ENCODE measurements around the gene COMMD9. TPM values are rescaled to one million over a fixed set of nuclear protein-coding genes. Genes with fewer than 3 reads are reported as not detected.
A peak's percentile ranks its signal among the peaks of the same experiment; 100 is the strongest.

The COMMD9 gene
- total RNA-seq, 1 donor from 2014 or later, result 56.2 TPM

DNA sequence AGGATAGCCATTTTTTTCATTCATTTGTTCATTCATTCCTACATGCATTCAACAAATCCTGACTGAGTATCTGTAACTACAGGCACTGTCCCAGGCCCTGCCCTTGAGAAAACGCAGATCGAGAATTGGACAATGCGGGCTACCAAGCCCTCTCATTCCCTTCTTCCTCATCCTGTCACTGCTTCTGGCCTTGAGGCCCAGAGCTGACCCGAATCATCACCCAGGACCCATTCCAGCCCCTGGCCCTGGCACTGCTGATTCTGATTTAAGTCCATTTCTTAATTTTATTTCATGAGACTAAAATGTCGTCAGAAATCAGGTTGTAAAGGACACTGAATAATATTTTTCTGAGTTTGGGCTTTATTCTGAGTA, 24.3 kb downstream of the COMMD9 start:
- intact Hi-C loops (cut with DNase I), result loop anchor here (5.0 to 10.0 kb wide), 3 partner anchors 130 to 648 kb away; partner anchors contain the start of gene FJX1
- no peak for DNase-seq

DNA sequence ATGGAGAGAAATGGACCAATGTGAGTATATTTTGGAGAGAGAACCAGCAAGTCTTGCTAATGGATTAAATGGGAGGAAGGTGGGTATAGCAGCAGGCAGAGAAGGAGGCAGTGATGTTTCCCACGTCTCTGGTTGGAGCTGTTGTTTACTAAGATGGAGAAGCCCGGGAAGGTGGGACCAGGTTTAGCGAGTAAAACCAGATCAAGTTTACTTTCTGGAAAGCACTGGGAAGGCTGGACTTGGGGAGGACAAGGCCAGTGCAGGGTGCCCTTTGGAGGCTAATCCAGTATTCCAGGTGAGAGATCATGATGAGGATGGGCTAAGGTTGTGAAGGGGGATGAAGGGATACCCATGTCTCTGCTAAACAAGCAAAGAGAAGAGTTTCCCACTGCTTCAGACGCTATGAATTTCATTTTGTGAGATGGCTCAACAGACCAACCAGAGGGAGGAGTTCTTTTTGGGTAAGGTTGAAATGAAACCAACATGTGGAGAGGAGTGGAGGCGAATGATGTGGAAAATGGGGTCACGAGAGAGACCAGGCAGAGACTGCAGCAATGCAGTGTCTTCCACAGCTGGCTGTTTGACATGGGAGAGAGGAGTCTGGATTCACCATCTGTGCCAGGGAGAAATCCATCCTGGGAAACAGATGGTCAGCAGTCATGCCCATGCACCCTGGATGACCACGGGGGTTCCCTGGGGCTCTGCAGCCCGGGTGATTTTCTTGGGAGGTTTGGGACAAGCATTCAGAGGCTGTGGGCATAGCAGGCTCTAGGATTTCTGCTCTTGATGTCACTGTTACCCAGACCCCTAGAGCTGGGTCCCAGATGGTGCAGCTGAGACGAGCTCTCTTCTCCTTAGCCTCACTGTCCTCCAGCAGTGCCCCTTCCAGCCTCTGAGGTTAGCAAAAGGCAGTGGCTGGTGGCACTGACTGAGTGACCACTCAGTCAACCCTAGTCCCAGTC, 24.9 kb downstream of the COMMD9 start:
- intact Hi-C loops (cut with DNase I), result loop anchor here (10.0 kb wide), 2 partner anchors 129 to 449 kb away; no protein-coding TSS in a partner anchor
- ATAC-seq (ENCODE audit: poor library complexity) (no peak), DNase-seq (no peak)

More for the DNA sequence above, 24.3 kb downstream of the COMMD9 start:
- no peak for ATAC-seq (ENCODE audit: poor library complexity)

DNA sequence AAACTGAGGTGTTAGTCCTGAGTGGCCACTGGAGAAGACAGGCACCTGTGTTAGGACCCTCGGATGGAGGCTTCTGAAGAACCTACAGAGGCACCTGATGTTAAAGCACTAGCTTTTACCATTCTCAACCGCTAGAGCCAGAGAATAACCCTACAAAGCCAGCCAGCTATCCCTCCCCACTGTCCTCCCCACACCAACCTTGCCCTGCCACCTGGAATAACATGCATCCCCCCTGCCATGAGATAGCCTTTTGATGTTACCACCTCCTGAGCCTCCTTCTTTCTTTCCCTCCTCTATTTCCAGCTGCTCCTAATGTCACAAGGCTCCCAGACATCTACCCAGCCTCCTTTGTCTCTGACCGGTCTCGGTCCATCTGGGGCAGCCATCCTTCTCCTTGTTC, 28.1 kb downstream of the COMMD9 start:
- intact Hi-C loops (cut with DNase I), result loop anchor here (10.0 kb wide), 2 partner anchors 126 to 446 kb away; no protein-coding TSS in a partner anchor
- ATAC-seq (ENCODE audit: poor library complexity), result no peak
- no peak for DNase-seq

DNA sequence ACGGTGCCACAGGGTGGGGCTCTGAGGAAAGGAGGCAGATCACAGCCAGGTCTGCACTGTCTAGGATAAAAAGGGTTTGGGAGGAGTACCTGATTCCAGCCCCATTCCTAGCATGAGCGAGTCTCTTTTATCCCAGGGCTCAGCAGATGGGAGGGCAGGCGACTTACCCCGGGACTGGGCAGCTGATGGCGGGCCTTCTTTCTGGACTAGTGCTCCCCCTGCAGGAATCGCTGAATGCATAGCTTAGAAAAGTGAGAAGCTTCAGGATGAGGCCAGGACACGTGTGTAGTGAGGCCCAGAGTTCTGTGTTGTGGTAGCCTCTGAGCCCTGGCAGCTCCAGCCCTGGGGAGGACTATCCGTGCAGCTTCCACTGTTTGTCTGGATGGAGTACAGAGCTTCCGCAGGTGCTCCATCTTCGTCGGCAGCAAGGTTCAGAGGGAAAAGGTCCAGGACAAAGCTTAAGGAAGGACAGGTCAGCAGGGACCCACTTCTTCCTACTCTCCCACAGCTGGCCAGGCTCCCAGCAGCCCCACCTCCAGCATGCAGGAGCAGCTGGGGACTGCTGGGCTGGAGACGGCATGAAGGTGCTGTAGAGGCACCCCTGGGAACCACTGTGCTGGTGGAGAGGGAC, 30.4 kb downstream of the COMMD9 start:
- peak; percentile 54 for DNase-seq
- intact Hi-C loops (cut with DNase I), result no loop called here

DNA sequence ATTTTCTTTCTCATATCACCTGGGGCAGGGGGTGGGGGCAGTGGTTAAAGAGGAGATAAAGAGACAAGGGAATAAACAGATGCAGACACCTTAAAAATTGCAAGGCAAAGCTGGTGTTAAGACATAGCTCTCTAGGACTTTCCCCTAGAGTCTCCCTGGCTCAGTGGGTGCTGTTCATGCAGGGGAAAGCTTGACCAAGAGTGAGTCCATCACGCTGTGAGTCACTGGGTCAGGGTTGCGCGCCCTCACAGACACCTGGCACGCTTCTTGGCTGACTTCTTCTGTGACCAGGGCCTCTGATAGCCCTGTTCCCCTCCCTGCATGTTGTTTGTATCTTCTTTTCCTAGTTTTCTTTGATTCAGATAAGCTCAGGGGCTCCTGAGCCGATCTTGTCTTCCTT, 31.9 kb downstream of the COMMD9 start:
- intact Hi-C loops (cut with DNase I), result no loop called here
- DNase-seq (no peak), ATAC-seq (ENCODE audit: poor library complexity) (no peak)

More for the DNA sequence above, 30.4 kb downstream of the COMMD9 start:
- peak; percentile 80 for ATAC-seq (ENCODE audit: poor library complexity)

DNA sequence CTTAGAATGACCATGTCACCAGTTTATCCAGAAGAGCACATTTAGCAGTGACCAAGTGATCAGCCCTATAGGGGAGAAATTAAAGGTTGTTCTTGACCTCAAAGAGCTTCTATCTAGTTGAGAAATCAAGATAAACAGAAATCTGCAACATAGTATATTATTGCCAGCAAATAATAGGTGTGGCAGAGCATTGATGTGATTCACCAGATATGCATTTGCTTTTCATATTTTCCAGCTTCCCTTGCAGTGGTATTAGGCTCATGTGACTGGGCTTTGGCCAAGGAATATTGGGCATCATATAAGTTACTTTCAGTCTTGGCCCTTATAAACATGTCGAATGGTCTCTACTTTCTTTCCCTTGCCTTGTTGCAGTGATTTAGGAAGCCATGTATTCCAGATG, 34.5 kb downstream of the COMMD9 start:
- ATAC-seq (ENCODE audit: poor library complexity) (no peak), DNase-seq (no peak)
- intact Hi-C loops (cut with DNase I), result no loop called here

DNA sequence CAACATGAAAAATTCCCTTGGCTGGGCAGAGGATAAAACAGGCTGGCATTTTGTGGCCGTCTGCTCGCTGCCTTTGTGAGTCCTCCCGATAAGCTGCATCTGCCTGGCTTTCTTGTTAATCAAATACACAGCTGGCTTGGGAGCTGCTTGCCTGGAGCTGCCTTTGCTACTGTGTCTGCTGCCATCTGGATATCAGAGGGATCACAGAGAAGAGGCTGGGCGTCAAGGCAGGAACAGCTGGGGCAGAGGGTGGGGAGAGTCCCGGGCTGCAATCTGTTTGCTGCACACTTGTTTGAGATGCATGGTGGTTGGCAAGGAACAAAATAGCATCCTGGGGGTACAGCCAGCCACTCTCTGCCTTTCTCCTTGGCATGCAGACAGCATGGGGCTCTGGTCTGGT, 36.0 kb downstream of the COMMD9 start:
- DNase-seq, result no peak
- intact Hi-C loops (cut with DNase I), result no loop called here
- ATAC-seq (ENCODE audit: poor library complexity), result no peak

DNA sequence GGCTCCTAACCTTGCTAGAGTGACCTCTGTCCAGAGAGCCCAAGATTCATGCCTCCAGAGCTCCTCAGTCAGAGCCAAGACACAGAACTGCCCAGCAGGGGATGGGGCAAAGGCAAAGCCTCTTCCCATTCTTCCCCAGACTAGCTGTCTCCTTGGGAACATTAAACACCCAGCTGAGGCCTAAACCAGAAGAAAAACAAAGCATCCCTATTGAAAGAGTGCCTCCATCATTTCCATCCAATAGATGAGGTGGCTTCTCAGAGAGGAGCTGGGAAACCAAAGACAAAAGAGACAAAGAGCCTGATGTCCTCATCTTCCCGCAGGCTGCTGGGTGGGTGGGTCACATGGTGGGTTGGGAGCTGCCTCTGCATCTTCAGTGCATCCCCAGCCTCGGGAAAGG, 37.4 kb downstream of the COMMD9 start:
- ATAC-seq (ENCODE audit: poor library complexity), result no peak
- intact Hi-C loops (cut with DNase I), result no loop called here
- DNase-seq, result no peak

DNA sequence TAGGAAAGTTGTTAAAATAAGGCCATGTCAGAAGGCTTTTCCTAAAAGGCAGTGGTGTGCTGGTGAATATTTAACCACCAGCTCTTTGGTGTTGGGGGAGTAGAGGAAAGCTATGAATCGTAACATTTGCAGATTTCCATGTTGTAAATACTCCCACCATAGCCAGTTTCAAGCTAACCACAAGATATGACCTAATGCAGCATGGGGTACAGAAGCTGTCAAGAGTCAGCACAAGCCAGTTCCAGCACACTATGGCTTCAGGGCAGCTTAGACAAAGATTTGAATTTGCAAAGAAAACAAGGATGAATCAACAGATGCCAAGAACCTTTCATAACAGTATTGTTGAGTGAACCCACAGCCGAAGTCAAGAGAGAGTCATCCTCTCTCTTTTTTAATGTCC, 40.0 kb downstream of the COMMD9 start:
- no peak for ATAC-seq (ENCODE audit: poor library complexity)
- intact Hi-C loops (cut with DNase I), result no loop called here
- DNase-seq, result no peak

DNA sequence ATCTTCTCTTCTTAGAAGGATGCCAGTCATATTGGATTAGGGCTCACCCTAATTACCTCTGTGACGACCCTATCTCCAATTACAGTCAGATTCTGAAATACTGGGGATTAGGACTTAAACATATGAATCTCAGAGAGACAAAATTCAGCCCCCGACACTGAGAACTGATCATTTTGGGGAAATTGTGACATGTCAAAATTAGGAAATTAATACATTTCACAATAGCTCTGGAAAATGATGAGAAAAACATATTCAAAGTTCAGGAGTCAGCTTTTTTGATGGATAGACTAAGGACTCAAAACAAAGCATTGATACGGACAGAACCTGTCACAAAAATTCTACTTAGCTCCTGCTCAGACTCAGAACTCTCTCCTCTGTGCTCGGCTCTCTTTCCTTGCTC, 40.8 kb downstream of the COMMD9 start:
- no peak for ATAC-seq (ENCODE audit: poor library complexity)
- intact Hi-C loops (cut with DNase I), result no loop called here
- DNase-seq, result no peak

DNA sequence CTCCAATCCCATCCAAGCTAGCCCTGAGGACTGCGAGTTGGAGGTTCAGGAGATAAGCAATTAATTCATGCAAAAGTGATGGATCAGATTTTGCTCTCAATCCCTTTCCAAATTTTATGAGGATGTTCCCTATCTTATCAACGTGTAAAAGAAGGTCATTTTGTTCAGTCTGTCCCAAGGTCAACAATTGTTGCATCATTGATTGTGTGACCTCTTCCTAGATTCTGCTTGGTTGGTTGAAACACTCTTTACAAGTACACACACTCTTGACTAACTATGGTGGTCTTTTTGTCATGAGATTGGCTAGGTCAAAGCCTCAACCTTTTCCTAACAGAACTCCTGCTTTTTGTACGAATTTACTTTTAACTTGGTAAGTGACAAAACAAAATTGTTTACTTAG, 41.7 kb downstream of the COMMD9 start:
- DNase-seq, result no peak
- no peak for ATAC-seq (ENCODE audit: poor library complexity)
- intact Hi-C loops (cut with DNase I), result no loop called here

DNA sequence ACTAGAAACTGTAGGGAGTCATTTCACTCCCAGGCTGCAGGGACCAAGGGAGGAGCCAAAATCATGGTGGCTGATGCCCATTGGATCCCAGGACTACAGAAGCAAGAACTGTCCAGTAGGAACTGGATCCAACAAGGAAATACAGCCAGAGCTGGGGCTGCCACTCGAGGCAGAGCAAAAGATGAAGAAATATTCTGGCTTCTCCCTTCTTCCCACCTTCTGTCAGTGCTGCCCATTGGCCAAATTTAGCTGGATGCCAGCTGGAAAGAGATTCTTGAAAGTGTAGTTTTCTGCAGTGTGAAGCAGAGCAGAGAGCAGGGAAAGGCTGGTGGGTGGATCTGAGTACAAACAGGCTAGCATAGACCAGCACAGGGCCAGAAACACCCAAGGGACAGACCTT, 45.6 kb downstream of the COMMD9 start:
- intact Hi-C loops (cut with DNase I), result no loop called here
- DNase-seq (no peak), ATAC-seq (ENCODE audit: poor library complexity) (no peak)

DNA sequence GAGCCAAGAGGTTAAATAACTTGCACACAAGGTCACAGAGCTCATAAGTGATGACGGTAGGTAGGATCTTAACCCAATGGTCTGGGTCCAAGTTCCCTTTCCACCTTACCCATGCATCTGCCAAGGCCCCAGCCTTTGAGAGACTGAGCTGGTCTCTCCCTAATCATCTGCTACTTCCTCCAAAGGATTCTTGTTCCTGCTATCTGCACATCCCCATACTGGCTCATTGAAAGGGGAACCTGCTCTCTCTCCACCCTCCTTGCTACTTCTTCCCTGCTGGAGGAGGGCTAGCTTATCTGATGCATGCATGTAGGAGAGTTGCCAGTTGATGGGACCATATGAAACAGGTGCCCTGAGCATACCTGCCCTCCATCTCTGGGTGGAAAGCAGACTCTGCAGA, 47.7 kb downstream of the COMMD9 start:
- no peak for DNase-seq
- ATAC-seq (ENCODE audit: poor library complexity), result no peak
- intact Hi-C loops (cut with DNase I), result no loop called here

DNA sequence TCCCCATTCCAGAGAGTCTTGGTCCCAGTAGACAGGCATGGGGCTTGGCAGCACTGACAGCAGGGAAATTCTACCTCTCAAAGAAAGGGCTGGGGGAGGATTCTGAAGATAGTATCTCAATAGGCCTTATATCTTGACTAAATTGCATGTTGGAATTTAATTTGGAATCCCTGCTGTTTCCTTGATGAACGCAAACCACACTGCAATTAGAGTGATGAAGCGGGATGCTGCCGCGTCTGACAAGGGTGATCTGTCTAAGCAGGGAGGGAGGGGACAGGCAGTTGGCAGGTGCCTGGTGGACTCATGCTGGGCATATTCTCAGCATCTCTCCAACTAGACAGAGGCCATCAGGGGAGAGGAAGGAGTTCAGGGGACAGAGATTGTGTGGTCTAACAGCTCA, 48.4 kb downstream of the COMMD9 start:
- DNase-seq, result no peak
- intact Hi-C loops (cut with DNase I), result no loop called here
- ATAC-seq (ENCODE audit: poor library complexity), result no peak

DNA sequence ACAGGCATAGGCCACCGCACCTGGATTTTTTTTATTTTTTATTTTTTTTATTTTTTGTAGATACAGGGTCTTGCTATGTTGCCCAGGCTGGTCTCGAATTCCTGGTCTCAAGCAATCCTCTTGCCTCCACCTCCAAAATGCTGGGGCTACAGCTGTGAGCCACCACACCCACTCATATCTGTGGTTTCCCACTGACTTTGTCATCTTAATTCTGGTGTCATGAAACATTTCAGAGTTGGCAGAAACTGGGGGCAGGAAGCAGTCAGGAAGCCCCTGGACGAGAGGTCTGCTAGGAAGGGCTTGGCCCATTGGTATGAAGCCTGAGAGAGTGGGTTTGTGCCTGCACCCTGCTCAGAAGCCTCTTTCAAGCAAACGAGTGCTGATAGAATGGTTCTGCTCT, 49.1 kb downstream of the COMMD9 start:
- ATAC-seq (ENCODE audit: poor library complexity) (no peak), DNase-seq (no peak)
- intact Hi-C loops (cut with DNase I), result no loop called here

DNA sequence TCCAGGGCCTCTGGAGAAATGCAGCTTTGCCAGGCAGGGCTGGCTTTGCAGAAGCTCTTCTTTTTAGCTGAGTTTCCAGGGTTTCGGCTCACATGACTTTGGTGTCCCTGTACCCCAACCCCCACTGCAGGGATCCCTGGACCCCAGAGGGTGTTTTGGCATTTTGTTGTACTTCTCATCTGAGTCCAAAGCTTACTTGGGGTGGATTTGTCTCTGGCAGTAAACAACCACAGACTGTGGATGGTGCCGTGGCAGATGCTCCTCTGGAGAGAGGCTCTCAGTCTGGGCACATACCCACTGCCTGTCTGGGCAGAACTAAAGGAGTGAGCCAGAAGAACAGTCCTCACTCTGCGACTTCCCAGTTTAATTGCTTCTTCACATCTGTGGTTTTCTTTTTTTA, 49.6 kb downstream of the COMMD9 start:
- intact Hi-C loops (cut with DNase I), result no loop called here
- ATAC-seq (ENCODE audit: poor library complexity) (no peak), DNase-seq (no peak)

DNA sequence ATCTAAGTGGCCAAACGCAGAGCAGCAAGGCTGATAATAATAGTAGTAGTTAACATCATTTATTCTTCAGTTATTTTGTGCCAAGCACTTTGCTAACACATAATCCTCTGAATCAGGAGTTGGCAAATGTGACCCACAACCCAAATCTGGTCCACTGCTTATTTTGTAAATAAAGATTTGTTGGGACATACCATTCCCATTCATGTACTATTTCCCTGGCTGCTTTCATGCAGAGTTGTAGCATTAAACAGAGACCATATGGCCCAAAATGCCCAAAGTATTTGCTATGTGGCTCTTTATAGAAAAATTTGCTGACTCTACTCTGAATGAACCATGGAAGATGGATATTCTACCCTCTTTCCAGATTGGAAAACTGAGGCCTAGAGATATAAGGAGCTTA, 50.3 kb downstream of the COMMD9 start:
- intact Hi-C loops (cut with DNase I), result no loop called here
- ATAC-seq (ENCODE audit: poor library complexity) (no peak), DNase-seq (no peak)

DNA sequence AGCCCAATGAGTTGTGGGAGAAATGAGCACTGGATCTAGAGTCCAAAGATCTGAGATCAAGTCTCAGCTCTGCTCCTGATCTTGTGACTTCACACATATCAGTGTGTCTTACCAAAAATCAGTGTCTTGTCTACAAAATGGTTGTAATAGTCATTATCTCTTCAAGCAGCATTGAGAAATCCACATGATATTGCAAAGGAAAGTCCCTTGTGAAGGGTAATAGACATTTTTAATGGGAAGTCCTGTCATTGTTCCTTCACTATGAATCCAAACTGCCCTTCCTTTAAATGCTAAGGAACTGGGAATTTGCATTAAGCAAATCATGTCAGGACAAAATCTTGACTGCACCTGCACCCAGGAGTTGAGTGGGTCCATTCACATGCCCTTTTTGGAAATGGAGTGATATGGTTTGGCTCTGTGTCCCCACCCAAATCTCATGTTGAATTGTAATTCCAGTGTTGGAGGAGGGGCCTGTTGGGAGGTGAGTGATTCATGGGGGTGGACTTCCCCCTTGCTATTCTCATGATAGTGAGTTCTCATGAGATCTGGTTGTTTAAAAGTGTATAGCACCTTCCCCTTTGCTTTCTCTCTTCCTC, 51.1 kb downstream of the COMMD9 start:
- DNase-seq (no peak), ATAC-seq (ENCODE audit: poor library complexity) (no peak)
- intact Hi-C loops (cut with DNase I), result no loop called here

DNA sequence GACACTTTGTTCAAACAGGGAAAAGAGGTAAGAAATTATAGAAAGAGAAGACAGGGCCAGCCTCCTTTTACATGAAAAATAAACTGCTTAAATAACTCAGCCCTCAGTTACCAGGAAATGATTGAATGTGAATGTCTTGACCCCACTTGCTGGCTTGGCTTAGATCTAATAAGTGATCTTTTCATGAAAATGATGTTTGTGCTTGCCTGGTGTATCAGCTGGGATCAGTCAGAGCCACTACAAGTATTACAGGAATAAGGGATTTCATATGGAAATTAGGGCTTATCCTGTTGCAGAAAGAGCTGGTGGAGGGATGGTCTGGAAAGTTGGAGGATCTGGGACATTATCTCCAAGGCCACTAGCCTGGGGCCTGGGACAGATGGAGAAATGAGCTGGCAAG, 51.8 kb downstream of the COMMD9 start:
- intact Hi-C loops (cut with DNase I), result no loop called here
- ATAC-seq (ENCODE audit: poor library complexity) (no peak), DNase-seq (no peak)

DNA sequence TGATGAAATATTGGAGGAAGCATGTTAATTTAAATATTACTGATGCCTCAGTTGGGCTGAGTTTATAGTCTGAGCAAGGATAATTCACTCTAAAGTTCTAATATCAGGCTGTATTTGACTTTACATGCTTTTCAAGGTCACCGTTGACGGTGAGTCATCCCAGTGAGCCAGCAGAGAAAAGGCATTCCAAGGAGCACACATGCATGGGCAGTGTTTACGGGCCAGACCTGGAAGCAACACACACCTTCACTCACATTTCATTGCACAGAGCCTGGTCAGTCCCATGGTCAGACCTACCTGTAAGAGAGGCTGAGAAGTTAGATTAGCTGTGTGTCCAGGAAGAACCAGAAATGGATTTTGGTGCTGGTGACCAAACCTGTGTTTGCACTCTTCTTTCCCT, 53.5 kb downstream of the COMMD9 start:
- intact Hi-C loops (cut with DNase I), result no loop called here

More for the DNA sequence above, 53.5 kb downstream of the COMMD9 start:
- ATAC-seq (ENCODE audit: poor library complexity) (no peak), DNase-seq (no peak)

Measured in Right ventricle myocardium superior (tissue), 1 donor.